Bronchial epithelial cell (primary cell): ENCODE results near the gene TNRC6A. TPM values are rescaled to one million over a fixed set of nuclear protein-coding genes. Genes with fewer than 3 reads are reported as not detected.

Source experiments
- DNase-seq: peaks from one replicate; pipeline ENCODE4 v3.0.0-alpha.2; 2010; ENCODE audit warnings: low read depth
- FAIRE-seq: peaks from 2 replicates; lab custom pipeline; 2011; peaks lifted over from hg19 to GRCh38; lab: Jason Lieb, UNC
- H3K27me3 ChIP-seq: 2 replicates; pipeline ENCODE4 v1.5.1; 2011; ENCODE audit warnings: low read length; ENCODE audit not compliant: control insufficient read depth, insufficient read depth
- H3K36me3 ChIP-seq: 2 replicates; pipeline ENCODE4 v1.5.1; 2011; ENCODE audit warnings: low read length; ENCODE audit not compliant: control insufficient read depth, insufficient read depth
- H3K4me3 ChIP-seq: 2 replicates; pipeline ENCODE4 v1.5.1; 2011; ENCODE audit warnings: mild to moderate bottlenecking, low read depth, low read length, control low read depth
- CTCF ChIP-seq: IDR thresholded peaks from 2 replicates; pipeline ENCODE4 v1.5.1; 2011; ENCODE audit warnings: mild to moderate bottlenecking, moderate library complexity, low read length, control low read depth, inconsistent platforms; ENCODE audit not compliant: insufficient read depth, severe bottlenecking
- total RNA-seq: library from RNA; depleted of rRNA; stranded (reverse); fragments of >200 nt; gene quantifications from 2 replicates; pipeline ENCODE4 v1.2.1, GENCODE V29; 2014

TNRC6A gene
- total RNA-seq, 1 donor from 2014 or later: 14.2 TPM

GRCh38 chr16:24764916-24765315 lies 35.5 kb downstream of the TNRC6A start:
- no peak for TF ChIP-seq CTCF

GRCh38 chr16:24766057-24766456 lies 36.6 kb downstream of the TNRC6A start:
- TF ChIP-seq CTCF: no peak
- no peaks in the 10 kb centered on the region for H3K36me3 ChIP-seq
- H3K27me3 ChIP-seq: no peaks in the 10 kb centered on the region
- no peak overlapping the region for H3K4me3 ChIP-seq
- no peak for FAIRE-seq
- no peak for DNase-seq

More at GRCh38 chr16:24764916-24765315, 35.5 kb downstream of the TNRC6A start:
- FAIRE-seq: no peak
- no peaks in the 10 kb centered on the region for H3K27me3 ChIP-seq
- DNase-seq: no peak
- no peak overlapping the region for H3K4me3 ChIP-seq
- H3K36me3 ChIP-seq: no peaks in the 10 kb centered on the region

GRCh38 chr16:24769806-24770205 lies 40.4 kb downstream of the TNRC6A start:
- DNase-seq: no peak
- Histone ChIP-seq H3K36me3 (no peaks in the 10 kb centered on the region), H3K4me3 (no peak overlapping the region), H3K27me3 (no peaks in the 10 kb centered on the region)
- no peak for FAIRE-seq
- TF ChIP-seq CTCF: no peak

GRCh38 chr16:24771132-24771778 lies 41.8 kb downstream of the TNRC6A start:
- FAIRE-seq (no peak), DNase-seq (peak; percentile 14)
- Histone ChIP-seq H3K36me3 (no peaks in the 10 kb centered on the region), H3K4me3 (no peak overlapping the region), H3K27me3 (no peaks in the 10 kb centered on the region)
- no peak for TF ChIP-seq CTCF

GRCh38 chr16:24771779-24772157 lies 42.3 kb downstream of the TNRC6A start:
- H3K4me3 ChIP-seq: no peak overlapping the region
- peaks cover under 1% of the 10 kb centered on the region for H3K36me3 ChIP-seq
- DNase-seq (peak; percentile 12), FAIRE-seq (no peak)
- H3K27me3 ChIP-seq: no peaks in the 10 kb centered on the region
- no peak for TF ChIP-seq CTCF
